ENCODE results near the gene MYBPC3.

DNA sequence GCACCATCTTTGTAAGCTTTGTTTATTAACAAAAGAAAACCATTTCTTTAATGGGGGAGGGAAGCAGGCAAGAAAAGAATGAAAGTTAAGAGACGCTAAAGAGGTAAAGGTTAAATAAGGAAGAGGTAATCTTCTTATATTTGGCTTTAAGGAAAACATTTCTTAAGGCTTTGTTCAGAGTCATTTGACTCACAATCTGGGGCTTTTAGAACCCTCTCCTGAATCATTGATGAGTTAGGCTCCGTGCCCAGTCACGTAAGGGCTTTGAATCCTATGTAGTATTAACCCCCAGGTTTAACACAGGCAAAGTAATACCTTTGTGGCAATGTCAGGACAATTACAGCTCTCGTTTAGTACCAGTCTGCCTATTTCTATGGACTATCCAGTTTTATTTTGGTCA lies 56.5 kb downstream of the MYBPC3 start:
- TF ChIP-seq POLR2AphosphoS5 (IDR thresholded peaks at IDR 0.05; ENCODE audit: low read depth, low read length), result no peak
- TF ChIP-seq TAF1 (IDR thresholded peaks at IDR 0.05; ENCODE audit: borderline replicate concordance, insufficient read depth, low read length), result no peak
- no peak for TF ChIP-seq SIN3A (IDR thresholded peaks at IDR 0.05; ENCODE audit: borderline replicate concordance, insufficient read depth, low read length)
- no peak for TF ChIP-seq REST (IDR thresholded peaks at IDR 0.05; ENCODE audit: insufficient read depth in 1 of 2, low read depth in 2 of 2, low read length in 2 of 2)
- no peak for TF ChIP-seq FOXP2 (optimal IDR thresholded peaks at IDR 0.05; ENCODE audit: borderline replicate concordance, extremely low read depth, extremely low read length, insufficient read depth)
